Measurements from ENCODE around the gene GNAZ. TPM values are rescaled to one million over a fixed set of nuclear protein-coding genes. Genes with fewer than 3 reads are reported as not detected.

GNAZ gene
- total RNA-seq, 2 experiments from 2014 or later, result 0.28 to 0.53 TPM

DNA sequence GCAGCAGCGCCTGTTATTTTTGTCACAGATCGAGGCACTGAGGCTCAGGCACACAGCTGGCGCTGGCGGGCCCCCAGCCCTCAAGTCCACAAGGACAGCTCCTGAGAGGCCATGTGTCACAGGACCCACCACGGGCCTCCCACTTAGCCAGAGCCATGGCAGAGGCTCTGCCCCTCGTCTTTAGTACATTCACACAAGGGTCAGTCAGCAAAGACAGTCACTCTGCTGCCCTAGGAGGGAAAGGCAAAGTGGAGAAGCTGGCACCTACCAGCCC is 29.1 kb downstream of the GNAZ start:
- no peak overlapping the region for H3K4me3 Mint-ChIP-seq
- no peak overlapping the region for H3K27ac Mint-ChIP-seq
- ChIA-PET CTCF (no interaction called here), POLR2A (no interaction called here)
- H3K9me3 Mint-ChIP-seq, result no peaks in the 10 kb centered on the region
- no peaks in the 10 kb centered on the region for H3K36me3 Mint-ChIP-seq (ENCODE audit: low read depth)
- DNase-seq, result no peak
- no peaks in the 10 kb centered on the region for H3K27me3 Mint-ChIP-seq
- no peaks in the 10 kb centered on the region for H3K4me1 Mint-ChIP-seq

DNA sequence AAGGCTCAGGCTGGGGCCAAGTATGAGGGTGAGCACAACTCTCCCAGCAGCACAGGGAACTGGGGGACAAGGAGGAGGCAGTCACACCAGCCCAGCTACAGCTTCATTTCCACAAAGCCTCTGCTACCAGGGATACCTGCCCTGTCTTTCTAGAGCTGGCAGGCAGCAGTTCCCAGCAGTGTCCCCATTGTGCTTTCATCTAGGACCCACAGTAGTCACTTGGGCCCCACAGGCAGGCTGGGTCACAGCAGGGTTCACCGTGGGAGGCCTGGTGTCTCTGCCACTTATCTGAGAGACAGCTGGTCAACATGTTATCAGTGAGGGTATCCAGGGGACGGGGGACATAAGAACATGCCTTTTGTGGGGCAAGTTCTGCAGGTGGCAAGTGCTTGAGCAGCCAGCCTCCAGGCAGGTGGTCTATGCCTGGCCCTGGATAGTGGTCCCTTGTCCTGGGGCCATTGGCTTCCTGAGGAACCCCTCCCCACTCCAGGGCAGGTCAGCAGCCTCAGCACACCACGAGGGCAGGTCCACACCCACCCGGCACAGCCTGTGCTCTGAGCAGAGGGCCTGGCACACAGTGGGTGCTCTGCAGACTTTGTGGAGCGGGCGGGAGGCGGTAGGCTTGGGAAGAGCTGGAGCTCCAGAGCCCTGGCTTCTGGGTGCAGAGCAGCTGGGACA is 29.9 kb downstream of the GNAZ start:
- no peaks in the 10 kb centered on the region for H3K9me3 Mint-ChIP-seq
- no peaks in the 10 kb centered on the region for H3K27me3 Mint-ChIP-seq
- no peak overlapping the region for H3K27ac Mint-ChIP-seq
- no peaks in the 10 kb centered on the region for H3K36me3 Mint-ChIP-seq (ENCODE audit: low read depth)
- no peak overlapping the region for H3K4me3 Mint-ChIP-seq
- POLR2A ChIA-PET, result no interaction called here
- CTCF ChIA-PET, result no interaction called here
- no peaks in the 10 kb centered on the region for H3K4me1 Mint-ChIP-seq
- no peak for DNase-seq

DNA sequence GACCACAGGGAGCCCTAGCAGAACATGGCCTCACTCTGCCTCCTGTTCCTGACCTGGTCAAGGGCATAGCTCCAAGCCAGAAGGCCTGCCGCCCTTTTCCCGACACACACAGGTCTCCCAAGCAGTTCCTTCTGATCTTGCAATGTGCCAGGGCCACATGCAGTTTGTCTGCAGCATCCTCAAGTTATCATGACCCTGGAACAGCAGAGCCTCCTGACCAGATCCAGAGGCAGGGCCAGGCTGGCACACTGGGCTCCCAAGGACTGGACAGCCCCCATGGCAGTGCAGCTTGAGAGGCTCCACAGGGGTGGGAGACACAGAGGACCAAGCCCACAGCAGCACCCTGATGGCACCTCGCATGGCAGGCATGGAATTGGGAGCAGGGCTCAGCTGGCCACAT is 31.2 kb downstream of the GNAZ start:
- Mint-ChIP-seq H3K4me3 (no peak overlapping the region), H3K36me3 (ENCODE audit: low read depth) (no peaks in the 10 kb centered on the region)

DNA sequence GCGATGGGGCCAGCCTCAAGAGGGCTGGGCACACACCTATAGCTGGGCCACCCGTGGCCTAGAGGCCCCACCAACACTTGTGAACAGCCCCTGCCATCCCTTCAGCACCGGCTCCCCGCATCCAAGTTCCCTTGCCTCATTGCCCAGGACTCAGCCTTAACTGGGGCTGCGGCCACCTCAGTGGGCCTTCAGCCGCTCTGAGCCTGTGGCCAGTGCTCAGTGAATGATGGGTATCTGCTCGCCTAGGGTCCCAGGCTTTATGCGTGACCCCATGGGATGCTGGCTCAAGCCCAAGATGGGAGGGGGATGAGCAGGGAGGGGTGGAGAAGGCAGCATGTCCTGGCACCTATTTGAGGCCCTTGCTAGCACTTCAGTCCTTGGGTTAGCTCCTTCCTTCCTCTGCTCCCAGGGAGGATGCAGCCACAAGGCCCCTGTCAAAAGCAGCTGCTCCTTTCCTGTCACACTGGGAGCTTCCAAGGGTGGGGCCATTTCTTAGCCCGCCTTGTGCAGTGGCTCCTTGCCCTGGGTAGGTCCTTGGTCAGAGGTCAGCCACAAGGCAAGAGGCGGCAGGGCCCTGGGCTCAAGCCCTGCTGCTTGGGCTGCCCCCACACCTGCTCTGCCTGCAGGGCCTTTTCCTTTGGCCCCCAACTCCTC is 31.8 kb downstream of the GNAZ start:
- CTCF ChIA-PET, result no interaction called here

More for the DNA sequence above, 31.2 kb downstream of the GNAZ start:
- CTCF ChIA-PET, result no interaction called here
- DNase-seq, result no peak
- POLR2A ChIA-PET, result no interaction called here
- no peak overlapping the region for H3K27ac Mint-ChIP-seq
- no peaks in the 10 kb centered on the region for H3K27me3 Mint-ChIP-seq
- H3K9me3 Mint-ChIP-seq, result no peaks in the 10 kb centered on the region
- no peaks in the 10 kb centered on the region for H3K4me1 Mint-ChIP-seq

DNA sequence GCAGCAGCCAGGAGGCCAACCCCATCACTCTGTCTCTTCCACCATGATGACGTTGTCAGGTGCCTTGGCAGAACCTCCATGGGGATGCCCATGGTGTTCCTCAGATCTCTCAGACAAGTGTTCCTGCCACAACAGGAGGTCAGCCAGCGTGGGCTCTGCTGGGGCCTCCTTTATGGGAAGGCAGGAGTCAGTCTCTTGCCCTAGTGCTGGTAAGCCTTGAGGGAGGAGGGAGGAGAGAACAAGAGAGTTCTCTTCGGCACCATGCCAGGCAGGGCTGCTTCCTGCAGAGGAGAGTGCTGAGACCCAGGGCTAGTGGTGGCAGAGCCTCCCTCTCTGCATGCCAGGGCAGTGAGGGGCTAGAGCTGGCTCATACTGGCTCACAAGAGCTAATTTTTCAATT is 32.5 kb downstream of the GNAZ start:
- H3K27ac Mint-ChIP-seq, result no peak overlapping the region
- H3K9me3 Mint-ChIP-seq, result no peaks in the 10 kb centered on the region
- no peaks in the 10 kb centered on the region for H3K36me3 Mint-ChIP-seq (ENCODE audit: low read depth)
- ChIA-PET CTCF (no interaction called here), POLR2A (no interaction called here)
- no peaks in the 10 kb centered on the region for H3K27me3 Mint-ChIP-seq
- no peak for DNase-seq
- H3K4me3 Mint-ChIP-seq, result no peak overlapping the region
- no peaks in the 10 kb centered on the region for H3K4me1 Mint-ChIP-seq

More for the DNA sequence above, 31.8 kb downstream of the GNAZ start:
- Mint-ChIP-seq H3K36me3 (ENCODE audit: low read depth) (no peaks in the 10 kb centered on the region), H3K9me3 (no peaks in the 10 kb centered on the region), H3K27ac (no peak overlapping the region), H3K4me1 (no peaks in the 10 kb centered on the region), H3K27me3 (no peaks in the 10 kb centered on the region), H3K4me3 (no peak overlapping the region)
- DNase-seq, result no peak
- POLR2A ChIA-PET, result no interaction called here

DNA sequence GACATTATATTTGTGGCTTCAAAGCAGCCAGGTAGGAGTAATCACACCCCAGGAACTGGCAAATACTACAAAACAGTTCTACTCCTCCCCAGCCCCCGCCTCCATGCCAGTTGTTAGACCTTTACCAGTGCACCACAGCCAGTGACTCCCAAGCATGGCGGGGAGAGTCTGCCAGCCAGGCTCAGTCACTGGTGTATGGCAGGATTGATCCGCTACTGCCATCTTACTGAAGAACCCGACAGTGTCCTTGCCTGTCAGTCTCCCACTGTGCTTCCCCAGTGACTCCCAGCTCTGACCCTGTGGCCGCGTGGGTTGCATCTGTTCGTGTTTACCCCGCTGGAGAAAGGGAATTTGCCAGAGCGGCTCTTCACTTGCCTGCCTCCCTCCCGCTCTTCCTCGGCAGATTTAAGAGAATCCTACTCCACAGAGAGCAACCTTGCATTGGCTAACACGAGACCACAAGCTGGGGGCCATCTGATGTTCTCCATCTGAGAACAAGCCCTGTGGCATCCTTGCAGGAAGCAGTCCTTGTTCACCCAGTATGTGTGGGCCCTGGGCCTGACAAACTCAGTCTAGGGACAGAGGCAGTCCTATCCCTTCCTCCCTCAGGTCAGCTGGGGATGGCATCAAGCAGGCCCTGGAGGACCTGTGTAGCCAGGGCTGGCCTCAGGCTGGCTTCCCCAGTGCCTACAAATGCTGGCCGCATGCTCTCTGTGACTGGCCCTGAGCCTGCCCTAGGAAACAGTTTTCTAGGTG is 33.1 kb downstream of the GNAZ start:
- no peaks in the 10 kb centered on the region for H3K9me3 Mint-ChIP-seq
- H3K4me3 Mint-ChIP-seq, result no peak overlapping the region
- H3K27me3 Mint-ChIP-seq, result no peaks in the 10 kb centered on the region
- H3K36me3 Mint-ChIP-seq (ENCODE audit: low read depth), result no peaks in the 10 kb centered on the region
- no peak overlapping the region for H3K27ac Mint-ChIP-seq
- POLR2A ChIA-PET, result interaction anchor here (1.3 kb wide), 1 partner anchor 10 kb away, joined by 3 read pairs; no protein-coding TSS in a partner anchor
- CTCF ChIA-PET, result no interaction called here
- DNase-seq, result no peak
- no peaks in the 10 kb centered on the region for H3K4me1 Mint-ChIP-seq

DNA sequence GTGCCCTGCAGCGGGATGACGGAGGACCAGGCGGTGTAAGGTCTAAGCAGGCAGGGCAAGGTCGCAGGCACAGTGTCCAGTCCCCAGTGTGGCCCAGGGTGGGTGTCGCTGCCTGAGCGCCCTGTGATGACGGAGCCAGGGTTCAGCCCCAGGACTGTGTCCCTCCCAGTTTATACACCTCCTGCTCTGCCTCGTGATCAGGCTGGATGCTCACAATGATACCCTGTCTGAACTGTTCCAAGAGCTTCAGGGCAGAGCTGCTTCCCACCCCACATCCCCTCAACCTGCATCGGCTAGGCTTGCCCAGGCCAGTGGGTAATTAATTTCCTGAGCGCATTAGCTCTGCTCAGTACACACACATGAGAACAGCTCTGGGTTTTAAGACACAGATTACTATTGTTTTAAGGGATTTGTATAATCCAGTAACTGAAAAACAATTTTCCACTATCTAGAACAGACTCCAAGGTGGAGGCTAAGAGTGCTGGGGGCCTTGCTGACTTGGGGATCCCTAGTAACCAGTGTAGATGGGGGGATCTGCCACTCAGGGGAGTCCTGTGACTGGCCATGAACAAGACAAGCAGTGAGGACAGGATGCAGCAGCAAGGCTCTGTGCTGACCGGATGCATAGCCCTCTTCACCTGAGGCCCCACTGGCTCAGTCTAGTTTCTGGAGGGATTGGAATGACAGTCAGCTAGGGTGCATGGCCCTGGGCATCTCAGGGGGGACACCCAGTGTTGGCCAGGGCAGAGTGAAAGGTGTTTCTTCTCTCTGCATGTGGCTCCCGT is 34.1 kb downstream of the GNAZ start:
- Mint-ChIP-seq H3K27me3 (no peaks in the 10 kb centered on the region), H3K36me3 (ENCODE audit: low read depth) (no peaks in the 10 kb centered on the region), H3K27ac (no peak overlapping the region), H3K4me1 (no peaks in the 10 kb centered on the region), H3K4me3 (no peak overlapping the region), H3K9me3 (no peaks in the 10 kb centered on the region)
- ChIA-PET CTCF (no interaction called here), POLR2A (interaction anchor here (1.3 kb wide), 1 partner anchor 9 kb away, joined by 3 read pairs; no protein-coding TSS in a partner anchor)
- no peak for DNase-seq

DNA sequence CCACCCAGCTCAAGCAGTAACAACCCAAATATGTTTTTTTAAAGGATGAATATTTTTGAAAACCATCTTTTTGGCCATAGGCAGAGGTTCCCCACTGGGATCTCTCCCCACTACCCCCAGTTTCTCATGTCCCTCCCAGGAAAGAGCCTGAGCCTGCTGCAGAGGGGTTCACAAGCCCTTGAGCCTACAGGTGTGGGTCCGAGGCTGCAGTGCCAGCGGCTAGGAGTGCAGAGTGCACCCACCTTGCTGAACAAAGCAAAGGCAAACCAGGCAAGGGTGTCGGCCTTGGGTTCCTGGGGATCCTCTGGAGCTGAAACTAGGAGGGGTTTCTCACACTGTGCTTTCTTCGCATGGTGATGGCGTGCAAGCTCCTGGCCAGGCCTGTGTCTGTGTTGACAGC is 35.0 kb downstream of the GNAZ start:
- H3K9me3 Mint-ChIP-seq, result no peaks in the 10 kb centered on the region
- CTCF ChIA-PET, result no interaction called here

DNA sequence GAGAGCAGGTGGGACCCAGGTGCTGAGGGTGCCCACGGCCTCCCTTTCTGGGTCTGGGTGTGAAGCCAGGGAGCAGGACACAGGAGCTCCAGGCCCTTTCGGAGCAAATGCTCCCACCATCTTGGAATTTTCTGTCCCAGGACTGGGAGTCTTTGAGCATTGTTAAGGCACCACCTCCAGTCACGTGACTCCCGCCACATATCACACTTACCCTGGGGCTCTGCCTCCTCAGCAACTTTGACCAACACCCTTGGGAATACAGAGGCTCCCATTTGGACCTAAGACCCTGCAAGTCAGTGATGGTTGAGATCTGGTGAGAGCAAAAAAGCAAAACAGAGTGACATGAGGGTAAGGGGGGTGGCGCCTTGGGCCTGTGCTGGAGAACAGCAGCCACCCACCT is 35.6 kb downstream of the GNAZ start:
- H3K9me3 Mint-ChIP-seq, result no peaks in the 10 kb centered on the region
- CTCF ChIA-PET, result no interaction called here
- H3K27ac Mint-ChIP-seq, result no peak overlapping the region
- no peaks in the 10 kb centered on the region for H3K4me1 Mint-ChIP-seq
- H3K4me3 Mint-ChIP-seq, result no peak overlapping the region
- DNase-seq, result no peak
- no peaks in the 10 kb centered on the region for H3K36me3 Mint-ChIP-seq (ENCODE audit: low read depth)
- POLR2A ChIA-PET, result no interaction called here
- H3K27me3 Mint-ChIP-seq, result no peaks in the 10 kb centered on the region

More for the DNA sequence above, 35.0 kb downstream of the GNAZ start:
- no peaks in the 10 kb centered on the region for H3K4me1 Mint-ChIP-seq
- DNase-seq, result no peak
- POLR2A ChIA-PET, result no interaction called here
- no peak overlapping the region for H3K27ac Mint-ChIP-seq
- no peaks in the 10 kb centered on the region for H3K36me3 Mint-ChIP-seq (ENCODE audit: low read depth)
- no peak overlapping the region for H3K4me3 Mint-ChIP-seq
- no peaks in the 10 kb centered on the region for H3K27me3 Mint-ChIP-seq

DNA sequence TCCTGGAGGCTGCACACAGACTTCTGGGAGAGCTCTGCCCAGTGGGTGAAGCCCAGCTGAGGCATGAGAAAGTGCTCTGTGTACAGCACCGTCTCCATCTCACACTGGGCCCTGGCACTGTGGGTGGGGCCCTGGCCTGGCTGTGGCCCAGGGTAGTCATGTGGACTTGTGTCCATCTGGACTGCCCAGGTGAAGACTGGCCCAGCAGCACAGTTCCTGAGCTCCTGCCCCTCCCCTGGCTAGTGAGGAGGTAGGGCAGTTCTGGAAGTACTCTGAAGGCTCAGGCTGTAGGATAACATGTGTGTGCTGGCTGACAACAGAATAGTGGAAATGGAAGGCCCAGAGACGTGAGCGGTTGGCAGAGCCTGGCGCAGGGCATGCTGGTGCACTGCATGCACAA is 36.0 kb downstream of the GNAZ start:
- Mint-ChIP-seq H3K36me3 (ENCODE audit: low read depth) (no peaks in the 10 kb centered on the region), H3K4me1 (no peaks in the 10 kb centered on the region), H3K27me3 (no peaks in the 10 kb centered on the region), H3K27ac (no peak overlapping the region), H3K9me3 (no peaks in the 10 kb centered on the region), H3K4me3 (no peak overlapping the region)
- CTCF ChIA-PET, result no interaction called here
- DNase-seq, result no peak
- POLR2A ChIA-PET, result no interaction called here

DNA sequence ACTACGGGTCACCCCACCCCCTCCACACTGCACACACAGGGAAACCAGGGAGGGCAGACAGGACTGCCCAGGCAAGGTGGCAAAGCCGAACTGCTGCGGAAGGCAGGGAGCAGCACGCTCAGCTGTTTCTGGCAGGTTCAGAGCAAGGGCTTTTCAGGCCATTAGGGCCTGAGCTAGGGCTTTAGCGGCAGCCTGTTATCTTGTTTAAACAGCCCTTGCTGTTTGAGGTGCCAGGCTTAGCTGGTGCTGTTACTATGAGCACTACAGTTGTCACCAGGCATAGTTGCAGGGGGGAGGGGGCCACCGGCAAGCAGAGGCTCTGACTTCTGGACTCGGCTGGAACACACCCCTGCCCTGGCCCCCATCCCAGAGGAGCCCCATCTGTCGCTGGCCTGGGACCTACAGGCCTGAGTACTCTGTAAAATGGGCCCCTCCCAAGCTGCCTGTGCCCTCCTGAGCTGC is 36.6 kb downstream of the GNAZ start:
- no peaks in the 10 kb centered on the region for H3K4me1 Mint-ChIP-seq
- no peaks in the 10 kb centered on the region for H3K27me3 Mint-ChIP-seq
- no peak overlapping the region for H3K4me3 Mint-ChIP-seq
- H3K9me3 Mint-ChIP-seq, result no peaks in the 10 kb centered on the region
- no peak for DNase-seq
- H3K27ac Mint-ChIP-seq, result no peak overlapping the region
- ChIA-PET CTCF (no interaction called here), POLR2A (no interaction called here)
- no peaks in the 10 kb centered on the region for H3K36me3 Mint-ChIP-seq (ENCODE audit: low read depth)

DNA sequence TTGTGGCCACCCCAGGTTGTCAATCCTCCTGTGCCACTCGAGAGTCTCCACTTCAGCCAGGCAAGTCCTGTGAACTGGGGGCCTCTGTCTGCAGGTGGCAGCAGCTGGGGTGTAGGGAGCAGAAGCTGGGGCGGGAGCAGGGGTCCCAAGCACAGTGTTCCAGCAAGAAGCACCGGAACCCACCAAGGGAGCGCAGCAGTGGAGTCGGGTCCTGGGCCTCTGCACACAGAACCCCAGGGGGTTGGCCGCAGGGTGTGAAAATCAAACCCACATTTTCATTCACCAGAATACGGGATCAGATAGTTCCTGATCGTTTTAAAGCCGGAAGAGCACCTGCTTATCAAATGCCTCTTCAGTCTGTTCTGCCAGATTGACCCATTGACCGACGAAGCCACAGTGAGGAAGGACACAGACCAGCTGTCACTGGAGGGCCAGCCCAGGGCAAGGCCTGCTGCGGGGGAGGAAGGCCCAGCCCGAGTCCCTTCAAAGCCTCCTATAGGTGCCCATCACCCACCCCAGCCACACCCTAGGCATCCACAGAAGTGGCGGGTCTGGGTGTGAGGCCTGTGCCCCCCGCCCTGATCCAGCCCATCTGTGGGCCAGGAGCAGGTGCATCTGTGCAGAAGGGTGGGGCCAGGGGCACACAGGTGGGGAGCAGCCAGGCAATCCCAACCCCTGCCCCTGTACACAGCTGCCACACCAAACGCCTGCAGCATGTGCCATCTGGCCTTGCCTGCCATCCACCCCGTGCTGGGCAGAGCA is 37.3 kb downstream of the GNAZ start:
- no peak for DNase-seq
- Mint-ChIP-seq H3K27me3 (no peaks in the 10 kb centered on the region), H3K4me1 (no peaks in the 10 kb centered on the region), H3K4me3 (no peak overlapping the region), H3K9me3 (no peaks in the 10 kb centered on the region), H3K36me3 (ENCODE audit: low read depth) (no peaks in the 10 kb centered on the region), H3K27ac (no peak overlapping the region)
- CTCF ChIA-PET, result no interaction called here
- POLR2A ChIA-PET, result no interaction called here
